ENCODE data around the gene SMAD1. TPM values are rescaled to one million over a fixed set of nuclear protein-coding genes. Genes with fewer than 3 reads are reported as not detected.

The SMAD1 gene
- total RNA-seq, 2 donors from 2014 or later: 1.3 to 16.7 TPM

DNA sequence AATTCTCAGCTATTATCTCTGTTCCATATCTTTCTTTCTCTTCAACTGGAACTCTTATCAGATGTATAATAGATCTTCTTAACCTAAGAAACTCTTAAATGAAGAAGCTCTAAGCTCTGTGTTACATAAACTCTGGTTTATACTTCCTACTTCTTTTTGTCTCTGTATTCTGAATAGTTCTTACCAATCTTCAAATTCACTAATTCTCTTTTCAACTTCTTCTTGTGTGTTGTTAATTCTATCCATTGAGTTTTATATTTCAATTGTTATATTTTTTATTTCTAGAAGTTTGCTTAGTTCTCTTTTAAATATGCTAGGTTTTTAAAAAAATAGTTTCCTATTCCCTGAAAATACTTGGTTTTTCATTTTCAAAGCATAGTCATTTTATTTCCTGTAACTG lies 124.3 kb downstream of the SMAD1 start:
- peaks cover 18% of the 10 kb centered on the region for H3K27me3 Mint-ChIP-seq

More for the DNA sequence above, 124.3 kb downstream of the SMAD1 start:
- H3K36me3 Mint-ChIP-seq (ENCODE audit: low read depth): no peaks in the 10 kb centered on the region
- H3K4me3 Mint-ChIP-seq: no peak overlapping the region
- DNase-seq (no peak), ATAC-seq (no peak)
- peaks cover 3% of the 10 kb centered on the region for H3K4me1 Mint-ChIP-seq
- no peaks in the 10 kb centered on the region for H3K9me3 ChIP-seq (ENCODE audit: control insufficient read depth, low read length, poor library complexity, severe bottlenecking)
- no peak overlapping the region for H3K27ac Mint-ChIP-seq

Other genes starting within 250 kb of the SMAD1 start
- gene MMAA, start 137.5 kb downstream of the SMAD1 start, total RNA-seq: 10 to 100 TPM in 1 of 2 donors, 1 to 10 TPM in 1; 7.4 to 10.4 TPM
- gene C4orf51, start 198.3 kb downstream of the SMAD1 start, total RNA-seq: not detected